Measurements from ENCODE around the gene LRRC28. TPM values are rescaled to one million over a fixed set of nuclear protein-coding genes. Genes with fewer than 3 reads are reported as not detected.

LRRC28 gene
- polyA plus RNA-seq, 1 experiment, result 23.5 TPM

- ChIA-PET CTCF (interaction anchor here (0.6 to 1.3 kb wide), 3 partner anchors 10 to 1148 kb away, joined by 3 read pairs; no protein-coding TSS in a partner anchor), POLR2A (no interaction called here)
- DNase-seq (ENCODE audit: low read depth), result no peak
- Histone ChIP-seq H3K27me3 (ENCODE audit: control insufficient read depth, insufficient read depth, low read length) (no peaks in the 10 kb centered on the region), H3K36me3 (ENCODE audit: control insufficient read depth, insufficient read depth, low read length) (no peaks in the 10 kb centered on the region), H3K4me3 (ENCODE audit: low read depth, low read length) (no peak overlapping the region)
- TF ChIP-seq CTCF (IDR thresholded peaks at IDR 0.05; ENCODE audit: insufficient read depth, low read depth, low read length), result no peak
These were observed 181.9 kb downstream of the LRRC28 start for GRCh38 chr15:99433026-99433756.

GRCh38 chr15:99433757-99434450 is 182.6 kb downstream of the LRRC28 start:
- POLR2A ChIA-PET, result no interaction called here
- DNase-seq (ENCODE audit: low read depth), result no peak
- CTCF ChIA-PET, result interaction anchor here (0.7 to 2.1 kb wide), 2 partner anchors 132 to 270 kb away, joined by 3 to 8 read pairs; no protein-coding TSS in a partner anchor
- no peak for TF ChIP-seq CTCF (IDR thresholded peaks at IDR 0.05; ENCODE audit: insufficient read depth, low read depth, low read length)
- H3K27me3 ChIP-seq (ENCODE audit: control insufficient read depth, insufficient read depth, low read length), result no peaks in the 10 kb centered on the region
- no peak overlapping the region for H3K4me3 ChIP-seq (ENCODE audit: low read depth, low read length)
- no peaks in the 10 kb centered on the region for H3K36me3 ChIP-seq (ENCODE audit: control insufficient read depth, insufficient read depth, low read length)

- no peak for DNase-seq (ENCODE audit: low read depth)
- H3K27me3 ChIP-seq (ENCODE audit: control insufficient read depth, insufficient read depth, low read length), result no peaks in the 10 kb centered on the region
- no peaks in the 10 kb centered on the region for H3K36me3 ChIP-seq (ENCODE audit: control insufficient read depth, insufficient read depth, low read length)
- TF ChIP-seq CTCF (IDR thresholded peaks at IDR 0.05; ENCODE audit: insufficient read depth, low read depth, low read length), result no peak
- POLR2A ChIA-PET, result no interaction called here
- CTCF ChIA-PET, result interaction anchor here (2.1 kb wide), 1 partner anchor 270 kb away, joined by 8 read pairs; no protein-coding TSS in a partner anchor
- no peak overlapping the region for H3K4me3 ChIP-seq (ENCODE audit: low read depth, low read length)
These were observed 183.3 kb downstream of the LRRC28 start for GRCh38 chr15:99434506-99435112.

- Histone ChIP-seq H3K27me3 (ENCODE audit: control insufficient read depth, insufficient read depth, low read length) (no peaks in the 10 kb centered on the region), H3K36me3 (ENCODE audit: control insufficient read depth, insufficient read depth, low read length) (no peaks in the 10 kb centered on the region), H3K4me3 (ENCODE audit: low read depth, low read length) (no peak overlapping the region)
- ChIA-PET POLR2A (no interaction called here), CTCF (interaction anchor here (2.1 kb wide), 1 partner anchor 269 kb away, joined by 8 read pairs; no protein-coding TSS in a partner anchor)
- TF ChIP-seq CTCF (IDR thresholded peaks at IDR 0.05; ENCODE audit: insufficient read depth, low read depth, low read length), result no peak
- no peak for DNase-seq (ENCODE audit: low read depth)
These were observed 183.9 kb downstream of the LRRC28 start for GRCh38 chr15:99435113-99435695.
